Eye (tissue), 1 donor: Measurements from ENCODE around the gene GPD2.
"Not testable (repeated sequence)": the region's sequence is repeated elsewhere in the genome, so short reads cannot be mapped to it uniquely, and the experiment has no call there.

Experiments used
- DNase-seq: peaks from one replicate; pipeline ENCODE4 v3.0.0-alpha.2; 2015

The GPD2 gene

DNA sequence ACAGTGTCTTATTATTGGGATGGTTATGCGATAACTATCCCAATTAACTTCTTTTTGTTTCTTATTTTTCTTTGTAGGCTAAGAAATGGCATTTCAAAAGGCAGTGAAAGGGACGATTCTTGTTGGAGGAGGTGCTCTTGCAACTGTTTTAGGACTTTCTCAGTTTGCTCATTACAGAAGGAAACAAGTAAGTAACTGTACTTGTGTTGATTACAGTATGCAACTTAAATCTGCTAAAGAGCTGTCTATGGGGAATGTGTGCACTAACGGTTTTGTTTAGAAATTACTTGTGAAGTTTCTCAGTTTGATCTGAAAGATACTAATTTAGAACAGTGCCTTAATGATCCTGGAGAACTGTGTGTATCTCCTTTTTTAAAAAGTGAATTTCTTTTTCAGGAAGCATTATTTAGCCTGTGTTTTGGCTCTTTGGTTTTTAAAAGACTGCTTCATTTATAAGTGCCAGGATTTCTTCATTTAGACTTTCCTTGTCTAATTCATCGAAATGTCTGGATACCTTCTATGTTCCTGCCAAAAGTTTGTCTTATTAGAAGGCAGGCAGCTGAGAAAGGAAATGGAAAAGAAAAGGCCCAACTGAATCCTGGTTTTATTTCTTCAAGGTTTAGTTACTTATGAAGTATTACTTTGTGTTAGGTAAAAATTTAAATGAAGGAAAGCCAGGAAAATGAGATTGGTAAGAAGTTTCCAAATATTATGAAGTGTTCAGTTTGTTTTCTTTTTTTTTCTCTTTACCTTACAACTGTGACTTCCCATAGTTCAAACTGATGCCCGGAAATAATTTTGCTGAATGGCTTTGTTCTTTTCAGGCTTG is 40.1 kb downstream of the GPD2 start:
- DNase-seq: no peak

DNA sequence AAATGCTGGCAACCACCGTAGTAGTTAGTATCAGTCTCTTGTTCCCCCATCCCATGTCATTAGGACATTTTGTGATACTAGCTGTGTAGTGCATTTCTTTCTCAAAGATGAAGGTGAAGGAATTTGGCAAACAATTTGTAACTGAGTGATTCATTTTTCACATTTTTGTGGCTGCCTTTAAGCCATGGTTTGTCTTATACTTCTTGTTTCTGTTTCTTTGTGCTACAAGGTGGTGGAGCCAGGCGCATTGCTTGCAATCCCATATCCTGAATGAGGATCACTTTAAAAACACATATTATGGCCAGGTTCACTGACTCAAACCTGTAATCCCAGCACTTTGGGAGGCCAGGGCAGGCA is 40.6 kb downstream of the GPD2 start:
- no peak for DNase-seq

DNA sequence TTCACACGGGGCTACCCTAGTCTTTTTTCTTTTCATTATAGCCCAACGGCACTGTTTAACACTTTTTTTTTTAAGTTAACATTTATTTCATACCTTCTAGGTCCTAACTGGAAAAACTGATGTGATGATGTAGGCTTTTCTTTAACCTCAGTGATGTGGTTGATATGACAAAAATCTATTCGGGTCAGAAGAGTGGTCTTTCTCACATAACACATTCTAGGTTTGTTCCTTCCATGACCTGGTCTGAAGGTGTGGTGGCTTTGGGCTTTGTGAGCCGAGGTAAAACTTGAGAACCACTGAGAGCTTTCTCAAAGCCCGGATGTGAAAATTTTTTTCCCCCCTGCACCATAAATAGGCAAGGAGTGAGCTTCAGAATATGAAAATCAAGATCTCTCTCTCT is 44.2 kb downstream of the GPD2 start:
- DNase-seq: no peak

DNA sequence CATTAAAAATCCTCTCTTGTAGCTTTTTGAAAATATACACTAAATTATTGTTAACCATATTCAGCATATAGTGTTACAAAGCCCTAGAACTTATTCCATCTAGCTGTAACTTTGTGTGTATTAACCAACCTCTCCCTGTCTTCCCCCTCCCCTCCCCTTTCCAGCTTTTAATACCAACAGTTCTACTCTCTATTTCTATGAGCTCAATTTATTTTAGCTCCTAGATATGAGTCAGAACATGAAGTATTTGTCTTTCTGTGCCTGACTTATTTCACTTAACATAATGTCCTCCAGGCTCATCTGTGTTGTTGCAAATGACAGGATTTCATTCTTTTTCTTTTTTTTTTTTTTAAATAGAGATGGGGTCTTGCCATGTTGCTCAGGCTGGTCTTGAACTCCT is 45.1 kb downstream of the GPD2 start:
- no peak for DNase-seq

DNA sequence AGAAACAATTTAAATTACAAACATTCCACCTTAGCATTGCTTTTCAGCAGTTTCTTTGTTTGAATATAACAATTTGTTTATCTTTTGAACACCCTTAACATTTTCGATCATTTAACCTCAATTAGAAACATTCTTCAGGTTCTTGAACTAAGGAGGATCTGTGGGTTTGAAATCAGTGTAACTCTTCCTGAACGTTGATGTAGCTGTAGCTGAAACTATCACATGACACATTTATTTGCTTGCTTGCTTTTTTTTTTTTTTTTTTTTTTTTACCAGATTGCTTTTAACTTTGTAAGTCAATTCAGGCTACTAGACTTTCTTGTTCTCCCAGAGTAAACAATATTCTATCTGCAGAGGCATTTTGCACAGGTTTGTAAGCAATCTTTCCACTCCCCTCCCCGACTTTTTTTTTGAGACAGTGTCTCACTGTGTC is 47.6 kb downstream of the GPD2 start:
- no peak for DNase-seq

DNA sequence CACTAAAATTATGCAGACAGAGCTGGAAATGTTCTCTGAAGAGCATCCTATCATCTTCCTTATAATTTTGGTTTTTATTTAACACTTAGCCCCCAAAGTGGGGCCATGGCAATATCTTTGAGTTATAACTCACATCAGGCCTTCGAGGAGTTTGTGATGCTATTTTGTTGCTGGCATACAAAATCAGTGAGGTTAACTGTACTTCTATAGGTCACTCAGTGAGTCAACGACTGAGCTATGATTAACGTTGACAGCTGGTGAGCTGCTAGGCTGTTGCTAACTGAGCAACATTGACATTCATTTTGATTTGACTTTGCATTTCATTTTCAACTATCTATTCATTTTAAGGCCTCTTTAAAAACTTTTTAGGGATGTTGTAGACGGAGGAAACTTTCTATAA is 50.0 kb downstream of the GPD2 start:
- peak; percentile 56 for DNase-seq

DNA sequence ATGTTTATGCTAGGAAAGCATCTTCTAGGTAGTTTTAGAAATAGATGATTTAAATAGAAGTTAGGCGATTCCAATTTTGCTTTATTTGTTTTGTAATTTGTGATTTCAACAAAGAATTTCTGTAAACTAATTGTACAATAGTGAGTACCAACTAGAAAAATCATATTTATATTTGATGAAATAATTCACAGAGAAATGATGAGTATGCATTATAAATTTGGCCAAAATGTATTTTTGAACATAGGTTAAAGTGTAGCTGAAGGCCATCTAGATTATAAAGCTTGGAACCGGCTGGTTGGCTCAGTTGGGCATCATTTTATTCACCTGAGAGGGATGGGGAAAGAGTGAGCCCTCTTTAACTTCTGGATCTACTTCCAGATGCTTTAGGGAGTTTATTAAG is 50.4 kb downstream of the GPD2 start:
- DNase-seq: no peak

DNA sequence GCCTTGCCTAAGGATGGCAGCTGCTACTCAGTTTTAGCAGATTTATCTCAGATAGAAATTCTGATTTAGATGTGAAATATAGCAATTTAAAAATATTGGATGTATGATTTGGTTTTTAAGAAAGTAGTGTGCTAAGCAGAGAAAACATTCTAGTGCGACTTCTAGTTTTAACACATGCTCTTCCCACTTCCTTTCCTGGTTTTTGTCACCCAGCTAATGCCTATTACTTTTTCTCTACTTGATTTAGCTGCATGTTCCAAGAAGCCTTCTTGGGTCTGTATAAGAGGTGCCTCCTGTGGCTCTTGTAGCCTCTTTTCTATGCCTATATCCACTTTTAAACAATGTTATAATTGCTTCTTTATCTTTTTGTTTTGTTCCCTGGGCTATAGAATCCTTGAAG is 53.0 kb downstream of the GPD2 start:
- no peak for DNase-seq

DNA sequence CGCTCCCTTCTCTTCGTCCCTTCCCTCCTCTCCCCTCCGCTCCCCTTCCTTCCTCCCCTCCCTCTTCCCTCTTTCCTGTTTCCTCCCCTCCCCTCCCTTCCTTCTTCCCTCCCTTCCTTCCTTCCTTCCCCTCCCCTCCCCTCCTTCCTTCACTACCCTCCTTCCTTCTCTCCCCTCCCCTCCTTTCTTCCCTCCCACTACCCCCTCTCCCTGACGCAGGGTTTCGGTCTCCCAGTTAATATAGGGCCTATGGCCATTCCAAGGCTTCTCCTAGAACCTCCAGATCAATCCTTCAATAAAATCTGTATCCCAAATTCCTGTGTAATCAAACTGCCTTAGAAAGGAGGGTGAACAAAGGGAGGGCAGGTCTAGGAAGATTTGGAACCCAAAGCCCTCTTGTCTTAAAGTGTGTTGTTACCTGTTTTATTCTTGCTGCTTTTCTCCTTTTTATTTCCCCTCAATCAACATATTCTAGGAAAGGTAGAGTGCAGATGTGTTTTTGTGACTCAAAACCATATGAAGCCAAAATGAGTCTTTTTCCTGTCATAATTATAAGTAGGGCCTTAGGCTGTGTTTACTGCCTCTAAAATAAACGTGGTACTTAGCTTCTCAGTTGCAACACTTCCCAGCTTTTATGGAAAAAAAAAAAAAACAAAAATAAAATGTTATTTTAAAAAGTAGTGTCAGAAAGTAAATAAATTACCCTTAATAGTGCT is 53.7 kb downstream of the GPD2 start:
- no peak for DNase-seq

DNA sequence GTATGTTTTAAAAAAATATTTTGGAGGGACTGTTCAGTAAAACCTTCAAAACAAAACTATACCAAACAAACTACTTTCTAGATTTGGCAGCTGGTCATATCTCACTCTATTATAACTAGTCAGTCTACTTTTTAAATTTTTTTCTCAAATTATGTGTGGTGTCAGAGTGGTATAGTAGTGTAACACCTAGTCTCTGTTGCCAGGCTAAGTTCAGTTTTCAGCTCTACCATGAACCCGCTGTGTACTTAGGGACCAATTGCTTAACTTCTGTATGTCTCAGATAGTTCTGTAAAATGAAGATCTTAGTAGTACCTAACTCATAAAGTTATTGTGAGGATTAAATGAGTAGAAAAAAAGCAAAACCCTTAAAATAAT is 54.3 kb downstream of the GPD2 start:
- no peak for DNase-seq

DNA sequence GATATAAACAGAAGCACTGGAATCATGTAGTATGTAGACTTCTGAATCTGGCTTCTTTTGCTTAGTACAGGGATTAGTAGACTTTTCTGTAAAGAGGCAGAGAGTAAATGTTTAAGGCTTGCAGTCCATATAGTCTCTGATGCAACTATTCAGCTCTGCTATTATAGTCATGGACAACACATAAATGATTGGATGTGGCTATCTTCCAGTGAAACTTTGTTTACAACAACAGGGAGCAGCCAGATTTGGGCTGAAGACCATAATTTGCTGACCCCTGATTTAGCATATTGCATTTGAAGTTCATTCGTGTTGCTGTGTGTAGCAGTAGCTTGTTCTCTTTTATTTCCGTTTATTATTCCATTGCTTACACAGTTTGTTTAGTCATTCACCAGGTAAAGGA is 55.0 kb downstream of the GPD2 start:
- DNase-seq: no peak

DNA sequence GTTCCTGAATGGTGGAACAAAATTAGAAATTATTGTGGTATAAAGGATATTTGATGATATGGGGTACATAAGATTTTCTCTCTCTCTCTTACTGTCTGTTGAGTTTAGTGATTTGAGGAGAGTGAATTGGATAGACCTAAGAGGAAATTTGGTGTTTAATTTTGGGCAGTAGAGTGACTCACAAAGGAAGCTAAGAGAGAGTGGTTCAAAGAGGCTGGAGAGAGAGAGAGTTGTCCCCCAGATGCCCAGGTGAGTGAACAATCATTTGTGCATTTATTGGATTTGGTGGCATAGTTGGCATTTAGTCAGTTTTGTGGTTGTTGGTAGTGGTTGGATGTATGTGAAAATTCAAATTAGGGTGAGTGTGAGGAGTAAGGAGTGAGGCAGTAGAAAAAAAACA is 56.8 kb downstream of the GPD2 start:
- no peak for DNase-seq

DNA sequence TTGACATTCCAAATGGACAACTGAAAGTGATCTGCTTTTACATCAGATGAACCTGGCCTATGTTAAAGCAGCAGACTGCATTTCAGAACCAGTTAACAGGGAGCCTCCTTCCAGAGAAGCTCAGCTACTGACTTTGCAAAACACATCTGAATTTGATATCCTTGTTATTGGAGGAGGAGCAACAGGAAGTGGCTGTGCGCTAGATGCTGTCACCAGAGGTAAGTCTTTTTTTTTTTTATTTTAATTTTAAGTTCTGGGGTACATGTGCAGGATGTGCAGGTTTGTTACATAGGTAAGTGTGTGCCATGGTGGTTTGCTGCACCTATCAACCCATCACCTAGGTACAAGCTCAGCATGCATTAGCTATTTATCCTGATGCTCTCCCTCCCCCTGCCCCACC is 59.8 kb downstream of the GPD2 start:
- DNase-seq: not testable (repeated sequence)

DNA sequence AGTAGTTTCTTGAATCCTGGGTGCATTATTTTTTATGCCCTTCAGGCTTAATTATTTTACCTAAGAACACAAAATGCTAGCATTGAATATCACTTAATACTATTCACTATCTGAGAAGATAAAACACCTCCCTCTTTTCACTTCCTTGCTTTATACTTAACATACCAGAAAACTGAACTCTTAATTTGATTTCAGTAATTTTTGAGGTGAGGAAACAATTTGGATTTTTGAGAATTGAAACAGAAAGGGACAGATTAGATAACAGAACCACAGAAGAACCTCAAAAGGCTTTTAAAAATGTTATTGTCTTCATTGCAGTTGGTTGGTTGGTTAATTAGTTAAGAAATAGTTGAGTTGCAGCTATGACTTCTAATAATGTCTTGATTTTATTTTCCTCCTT is 69.5 kb downstream of the GPD2 start:
- DNase-seq: no peak

DNA sequence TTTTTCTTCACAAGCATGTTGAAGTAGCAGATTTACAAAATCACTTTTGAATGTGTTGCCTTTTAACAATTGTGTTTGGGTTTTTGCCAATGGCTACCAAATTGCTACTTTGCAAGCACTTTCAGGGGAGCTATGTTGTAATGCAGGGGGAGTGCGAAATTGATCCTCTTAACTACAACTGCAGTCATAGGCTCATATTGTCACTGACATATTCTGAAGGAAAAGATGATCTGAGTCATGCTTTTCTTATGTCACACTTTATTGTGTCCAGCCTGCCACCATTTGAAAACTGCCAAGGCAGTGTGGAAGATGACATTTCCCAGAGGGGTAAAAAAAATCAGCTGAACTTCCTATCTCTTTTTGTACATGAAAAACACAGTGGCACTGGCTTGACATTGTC is 74.9 kb downstream of the GPD2 start:
- no peak for DNase-seq

DNA sequence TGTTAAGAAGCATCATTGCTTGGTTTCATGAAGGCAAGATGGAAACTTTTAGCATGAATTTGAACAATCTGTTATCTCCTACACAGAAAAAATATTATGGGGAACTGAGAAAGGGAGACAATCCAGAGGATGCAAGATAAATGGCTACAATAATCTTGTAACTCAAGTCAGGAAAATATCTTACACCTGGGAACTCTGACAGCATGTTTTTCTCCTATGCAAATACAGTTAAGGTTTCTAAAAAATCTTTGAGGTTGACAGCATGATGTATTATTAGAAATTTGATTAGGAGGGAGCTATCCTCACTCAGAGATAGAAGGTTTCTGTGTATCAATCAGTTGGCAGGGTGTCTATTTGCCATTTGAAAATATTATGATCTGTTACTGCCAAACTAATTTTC is 75.6 kb downstream of the GPD2 start:
- no peak for DNase-seq

DNA sequence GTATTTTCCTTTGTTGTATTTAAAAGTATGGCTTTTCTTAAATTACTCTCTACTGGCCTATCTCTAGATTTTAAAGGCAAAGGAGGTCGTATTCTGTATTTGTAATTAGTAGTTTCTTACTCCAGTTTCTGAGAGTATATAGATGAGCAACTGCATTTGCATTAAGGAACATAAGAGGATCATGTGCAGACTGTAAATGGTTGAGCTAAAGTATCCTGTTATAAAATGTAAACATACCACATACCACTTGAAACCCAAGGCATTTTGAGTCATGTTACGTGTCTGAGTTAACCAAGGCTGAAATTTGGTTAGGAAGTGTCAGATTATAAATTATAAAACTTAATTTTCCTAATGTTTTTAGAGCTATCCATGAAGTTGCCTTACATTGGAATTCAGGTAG is 76.3 kb downstream of the GPD2 start:
- DNase-seq: no peak

DNA sequence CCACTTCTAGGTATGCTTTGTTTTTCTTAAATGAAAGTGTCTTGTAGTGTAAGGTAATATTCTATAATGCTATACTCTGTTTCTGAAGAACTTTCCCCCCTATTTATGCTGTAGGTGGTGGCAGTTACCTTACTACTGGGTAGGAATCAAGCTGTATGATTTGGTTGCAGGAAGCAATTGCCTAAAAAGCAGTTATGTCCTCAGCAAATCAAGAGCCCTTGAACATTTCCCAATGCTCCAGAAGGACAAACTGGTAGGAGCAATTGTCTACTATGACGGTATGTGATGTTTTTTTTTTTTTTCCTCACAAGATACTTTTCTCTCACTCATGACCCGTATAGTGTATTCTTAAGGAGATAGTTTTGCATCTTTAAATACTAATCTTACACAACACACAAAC is 77.0 kb downstream of the GPD2 start:
- no peak for DNase-seq

DNA sequence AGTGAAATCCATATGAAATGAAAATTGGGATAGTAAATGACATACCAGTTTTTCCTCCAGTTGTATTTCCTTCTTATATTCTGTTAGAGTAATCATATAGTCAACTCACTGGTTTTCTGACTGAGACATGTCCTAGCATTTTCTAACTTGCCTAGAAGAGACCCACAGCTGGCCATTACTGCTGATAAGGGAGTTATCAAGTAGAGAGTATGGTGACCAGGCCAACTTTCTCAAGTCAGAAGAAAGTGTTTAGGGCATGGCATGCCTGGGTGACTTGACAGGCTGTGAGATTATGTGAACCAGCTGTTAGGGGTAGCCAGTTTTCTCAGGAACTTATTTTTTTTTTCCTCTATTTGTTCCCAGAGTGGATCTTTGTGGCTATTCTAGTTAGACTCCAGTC is 81.2 kb downstream of the GPD2 start:
- no peak for DNase-seq

DNA sequence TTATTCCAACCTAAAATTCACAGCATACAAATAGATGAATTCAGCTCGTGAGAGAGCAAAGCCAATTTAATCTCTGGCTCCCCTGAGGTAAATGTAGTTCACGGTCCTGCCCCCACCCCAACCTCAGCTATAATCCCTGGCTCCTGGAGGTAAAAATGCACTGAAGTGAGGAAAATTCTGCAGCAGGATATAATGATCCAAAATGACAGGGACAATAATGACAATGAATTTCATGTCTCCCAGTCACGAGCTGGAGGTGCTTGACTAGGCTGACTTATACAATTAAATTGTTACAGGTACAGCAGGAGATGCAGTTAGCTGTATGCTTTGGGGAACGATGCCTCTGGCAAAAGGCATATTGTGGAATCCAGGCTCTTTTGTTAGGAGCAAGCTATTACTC is 82.0 kb downstream of the GPD2 start:
- peak; percentile 18 for DNase-seq

DNA sequence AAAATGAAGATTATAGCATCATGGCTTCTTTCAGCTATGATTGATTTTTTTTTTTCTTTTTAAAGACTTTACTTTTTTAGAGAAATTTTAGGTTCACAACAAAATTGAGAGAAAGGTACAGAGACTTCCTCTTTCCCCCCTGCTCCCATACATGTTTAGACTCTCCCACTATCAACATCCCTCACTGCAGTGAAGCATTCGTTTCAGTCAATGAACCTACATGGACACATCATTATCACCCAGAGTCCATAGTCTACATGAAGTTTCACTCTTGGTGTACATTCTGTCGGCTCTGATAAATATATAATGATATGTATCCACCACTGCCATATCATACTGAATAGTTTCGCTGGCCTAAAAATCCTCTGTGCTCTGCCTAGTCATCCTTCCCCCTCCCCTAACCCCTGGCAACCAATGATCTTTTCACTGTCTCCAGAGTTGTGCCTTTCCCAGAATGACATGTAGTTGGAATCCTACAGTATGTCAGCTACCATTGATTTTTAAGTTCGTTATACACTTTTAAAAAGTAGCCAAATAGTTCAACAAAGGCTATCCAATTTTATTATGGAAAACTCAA is 86.8 kb downstream of the GPD2 start:
- no peak for DNase-seq

DNA sequence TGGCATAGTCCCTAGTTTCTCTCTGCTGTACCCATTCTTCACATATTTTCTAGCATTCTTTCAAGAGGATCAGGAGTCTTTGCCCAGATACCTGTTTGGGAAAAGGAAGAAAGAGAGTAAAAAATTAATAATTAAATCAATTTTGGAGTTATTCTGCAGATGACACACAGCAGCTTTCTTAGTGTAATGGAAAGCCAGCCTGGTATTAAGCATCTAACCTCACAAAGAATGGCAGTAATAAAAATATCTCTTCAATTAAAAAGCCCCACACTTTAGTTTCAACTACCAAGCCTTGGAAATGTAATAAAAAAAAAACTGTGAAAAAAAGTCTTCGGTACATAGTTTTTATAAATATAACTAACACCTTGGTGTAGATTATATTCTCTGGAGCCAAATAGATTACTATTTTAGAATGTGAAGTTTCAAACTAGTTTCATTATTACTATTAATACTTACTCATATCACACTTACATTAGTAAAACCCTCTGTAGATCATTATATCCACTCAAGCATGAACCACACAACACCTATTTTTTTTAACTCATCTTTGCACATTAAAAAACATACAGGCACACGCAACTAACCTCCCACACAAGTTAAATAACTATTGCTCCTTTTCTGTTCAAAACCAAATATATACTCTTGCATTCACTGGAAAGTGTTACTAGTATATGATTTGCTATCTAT is 90.9 kb downstream of the GPD2 start:
- DNase-seq: no peak

DNA sequence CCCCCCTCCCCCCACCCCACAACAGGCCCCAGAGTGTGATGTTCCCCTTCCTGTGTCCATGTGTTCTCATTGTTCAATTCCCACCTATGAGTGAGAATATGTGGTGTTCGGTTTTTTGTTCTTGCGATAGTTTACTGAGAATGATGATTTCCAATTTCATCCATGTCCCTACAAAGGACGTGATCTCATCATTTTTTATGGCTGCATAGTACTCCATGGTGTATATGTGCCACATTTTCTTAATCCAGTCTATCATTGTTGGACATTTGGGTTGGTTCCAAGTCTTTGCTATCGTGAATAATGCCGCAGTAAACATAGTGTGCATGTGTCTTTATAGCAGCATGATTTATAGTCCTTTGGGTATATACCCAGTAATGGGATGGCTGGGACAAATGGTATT is 92.4 kb downstream of the GPD2 start:
- DNase-seq: not testable (repeated sequence)

DNA sequence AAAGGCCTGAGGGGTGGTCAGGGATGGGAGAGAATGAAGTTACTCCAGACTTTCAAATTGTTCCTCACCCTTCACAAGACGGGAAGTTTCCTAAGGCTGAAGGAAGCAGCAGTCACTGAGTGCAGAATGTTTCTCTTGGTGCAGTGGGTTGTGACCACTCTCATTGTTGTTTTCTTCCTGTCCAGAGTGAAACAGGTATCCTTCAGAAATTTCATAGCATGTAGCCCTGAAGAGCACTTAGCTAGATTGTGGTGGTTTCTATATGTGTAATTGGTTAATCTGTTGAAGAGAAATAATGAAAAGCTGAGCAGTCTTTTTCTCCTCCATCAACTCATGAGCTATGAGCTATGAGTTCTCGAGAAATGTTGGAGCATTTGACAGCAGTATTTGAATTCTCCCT is 96.8 kb downstream of the GPD2 start:
- no peak for DNase-seq
